Measurements from ENCODE around the gene SPARCL1. TPM values are rescaled to one million over a fixed set of nuclear protein-coding genes. Genes with fewer than 3 reads are reported as not detected.

Gene SPARCL1
- total and polyA plus RNA-seq, 9 of the 15 experiments (the other 6 are each of a cell fraction or from before 2014, with no cell fraction given), result 0.03 to 0.71 (median 0.05) TPM; not detected in 3

GRCh38 chr4:87565746-87566145 is 36.6 kb upstream of the SPARCL1 start:
- ATAC-seq, result no peak
- H3K27me3 ChIP-seq (ENCODE audit: control insufficient read depth in 2 of 2, insufficient read depth in 2 of 2, low read length in 2 of 2), result no peaks in the 10 kb centered on the region; a peak in 1 of 5 replicates
- intact Hi-C loops (cut with micrococcal nuclease) (no loop called here), in situ Hi-C loops (cut with MboI) (no loop called here)
- H3K9me1 ChIP-seq (ENCODE audit: control insufficient read depth, insufficient read depth, low read length), result no peaks in the 10 kb centered on the region
- no peaks in the 10 kb centered on the region for H4K20me1 ChIP-seq (replicated peaks; ENCODE audit: control insufficient read depth, insufficient read depth, low read length)
- ChIA-PET POLR2A (interaction anchor here (1.5 kb wide), 1 partner anchor 18 kb away, joined by 3 read pairs; no protein-coding TSS in a partner anchor), CTCF (ENCODE audit: low intra/inter-chr PET ratio) (no interaction called here)
- H3K79me2 ChIP-seq (ENCODE audit: control insufficient read depth, insufficient read depth, low read length), result no peaks in the 10 kb centered on the region
- no peak overlapping the region for H3K4me2 ChIP-seq (ENCODE audit: insufficient read depth, low read length)
- WGBS (ENCODE audit: insufficient coverage, low coverage, missing lambda C conversion rate), result 0% methylated on average over 4 of the region's 4 CpGs
- TF ChIP-seq ZBTB17 (CRISPR knock-in tag; IDR thresholded peaks at IDR 0.05), result no peak
- TF ChIP-seq NR2F6 (CRISPR knock-in tag; IDR thresholded peaks at IDR 0.05), result no peak
- TF ChIP-seq ZBTB5 (IDR thresholded peaks at IDR 0.05), result no peak
- TF ChIP-seq ZFP1 (CRISPR knock-in tag; IDR thresholded peaks at IDR 0.05), result no peak
- TF ChIP-seq ZNF77 (CRISPR knock-in tag; IDR thresholded peaks at IDR 0.05), result no peak
- no peak for TF ChIP-seq ZNF274 (IDR thresholded peaks at IDR 0.05; ENCODE audit: borderline replicate concordance, low read depth, low read length)
- TF ChIP-seq CBX1 (IDR thresholded peaks at IDR 0.05; ENCODE audit: low read depth), result no peak
- TF ChIP-seq THRAP3 (IDR thresholded peaks at IDR 0.05; ENCODE audit: borderline replicate concordance), result no peak
- no peak for TF ChIP-seq LCOR (CRISPR knock-in tag; IDR thresholded peaks at IDR 0.05)
- TF ChIP-seq ATF4 (CRISPR knock-in tag; IDR thresholded peaks at IDR 0.05), result no peak
- TF ChIP-seq ZNF3 (CRISPR knock-in tag; IDR thresholded peaks at IDR 0.05), result no peak
- TF ChIP-seq TSHZ1 (CRISPR knock-in tag; IDR thresholded peaks at IDR 0.05), result no peak
- no peak for TF ChIP-seq EP300 (IDR thresholded peaks at IDR 0.05; ENCODE audit: low read length)
- TF ChIP-seq CREB3L1 (IDR thresholded peaks at IDR 0.05; ENCODE audit: borderline replicate concordance, low read depth), result no peak
- TF ChIP-seq ZNF311 (CRISPR knock-in tag; IDR thresholded peaks at IDR 0.05), result no peak
- TF ChIP-seq HMG20A (CRISPR knock-in tag; conservative IDR thresholded peaks at IDR 0.05), result no peak
- TF ChIP-seq NFATC3 (IDR thresholded peaks at IDR 0.05), result no peak
- no peak overlapping the region for H3K27ac ChIP-seq (ENCODE audit: extremely low read depth, low read depth, low read length)
- H3K9ac ChIP-seq (ENCODE audit: insufficient read depth in 1 of 2, low read depth in 2 of 2, low read length in 2 of 2), result no peak overlapping the region
- H3K4me3 ChIP-seq, result no peak overlapping the region
- DNase-seq (ENCODE audit: extremely low read depth in 1 of 4, low spot score in 3 of 4), result no peak
- no TSS peak for BruUV-seq (replicated peaks)
- H3K9me3 ChIP-seq (replicated peaks; ENCODE audit: control insufficient read depth, insufficient read depth, low read depth, low read length), result no peaks in the 10 kb centered on the region
- H3K4me1 ChIP-seq (replicated peaks in 1 of 2; ENCODE audit: control insufficient read depth in 2 of 2, insufficient read depth in 2 of 2, low read length in 2 of 2), result no peaks in the 10 kb centered on the region; a peak in 1 of 5 replicates
- H3K36me3 ChIP-seq (ENCODE audit: control insufficient read depth, insufficient read depth, low read length), result no peaks in the 10 kb centered on the region
- no peak overlapping the region for H2AFZ ChIP-seq (ENCODE audit: low read depth, low read length)
- FAIRE-seq, result no peak

Measured in K562 (cell line).